ENCODE data around the gene ADCY5. TPM values are rescaled to one million over a fixed set of nuclear protein-coding genes. Genes with fewer than 3 reads are reported as not detected.

ADCY5 gene
- total and polyA plus RNA-seq, 2 experiments from 2014 or later, result 3.1 to 4.7 TPM

DNA sequence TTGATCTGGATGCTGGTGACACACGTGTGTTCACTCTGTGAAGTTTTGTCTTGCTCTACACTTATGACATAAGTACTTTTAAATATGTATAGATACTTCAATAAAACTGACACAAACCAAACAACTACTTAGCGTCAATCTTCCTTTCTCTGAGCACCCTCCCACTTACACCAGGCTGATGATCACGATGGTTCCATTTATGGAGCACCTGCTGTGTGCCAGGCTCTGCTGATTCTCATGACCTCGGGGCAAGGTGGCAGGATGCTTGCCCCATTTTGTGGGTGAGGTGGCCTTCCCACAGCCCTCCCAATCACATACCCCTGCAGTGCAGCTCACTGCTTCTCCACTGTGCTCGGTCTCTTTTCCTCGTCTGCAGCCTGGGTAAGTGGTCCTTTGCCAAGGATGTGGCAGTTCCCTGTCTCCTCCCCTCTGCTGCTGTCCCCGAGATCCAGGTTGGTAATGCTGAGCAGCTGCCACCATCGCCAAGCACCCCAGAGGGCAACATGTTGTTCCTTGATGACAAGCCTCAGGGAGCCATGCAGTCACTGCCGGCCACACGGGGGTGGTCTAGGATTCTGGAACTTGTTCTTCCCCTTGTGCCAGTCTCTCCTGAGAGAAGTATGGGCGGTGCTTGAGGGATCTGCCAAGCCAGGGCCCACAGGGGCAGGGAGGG is 20.6 kb upstream of the ADCY5 start:
- Histone ChIP-seq H2AFZ (no peak overlapping the region), H3K36me3 (replicated peaks; ENCODE audit: insufficient read depth, low read depth) (no peaks in the 10 kb centered on the region), H3K9me3 (ENCODE audit: low read depth) (no peaks in the 10 kb centered on the region), H3K27ac (no peak overlapping the region), H3K27me3 (peaks cover 1% of the 10 kb centered on the region), H3K4me1 (ENCODE audit: insufficient read depth) (no peaks in the 10 kb centered on the region), H3K4me2 (no peak overlapping the region), H3K4me3 (no peak overlapping the region), H3K9me2 (replicated peaks; ENCODE audit: insufficient read depth) (no peaks in the 10 kb centered on the region), H4K20me1 (ENCODE audit: insufficient read depth, poor library complexity, severe bottlenecking) (no peaks in the 10 kb centered on the region), H3K79me2 (no peaks in the 10 kb centered on the region)
- TF ChIP-seq EZH2 (IDR thresholded peaks at IDR 0.05; ENCODE audit: borderline replicate concordance) (no peak), EZH2phosphoT487 (IDR thresholded peaks at IDR 0.05; ENCODE audit: low read depth, severe bottlenecking, unreplicated experiment) (no peak)
- TF ChIP-seq, protein P1, sequence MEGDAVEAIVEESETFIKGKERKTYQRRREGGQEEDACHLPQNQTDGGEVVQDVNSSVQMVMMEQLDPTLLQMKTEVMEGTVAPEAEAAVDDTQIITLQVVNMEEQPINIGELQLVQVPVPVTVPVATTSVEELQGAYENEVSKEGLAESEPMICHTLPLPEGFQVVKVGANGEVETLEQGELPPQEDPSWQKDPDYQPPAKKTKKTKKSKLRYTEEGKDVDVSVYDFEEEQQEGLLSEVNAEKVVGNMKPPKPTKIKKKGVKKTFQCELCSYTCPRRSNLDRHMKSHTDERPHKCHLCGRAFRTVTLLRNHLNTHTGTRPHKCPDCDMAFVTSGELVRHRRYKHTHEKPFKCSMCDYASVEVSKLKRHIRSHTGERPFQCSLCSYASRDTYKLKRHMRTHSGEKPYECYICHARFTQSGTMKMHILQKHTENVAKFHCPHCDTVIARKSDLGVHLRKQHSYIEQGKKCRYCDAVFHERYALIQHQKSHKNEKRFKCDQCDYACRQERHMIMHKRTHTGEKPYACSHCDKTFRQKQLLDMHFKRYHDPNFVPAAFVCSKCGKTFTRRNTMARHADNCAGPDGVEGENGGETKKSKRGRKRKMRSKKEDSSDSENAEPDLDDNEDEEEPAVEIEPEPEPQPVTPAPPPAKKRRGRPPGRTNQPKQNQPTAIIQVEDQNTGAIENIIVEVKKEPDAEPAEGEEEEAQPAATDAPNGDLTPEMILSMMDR (IDR thresholded peaks at IDR 0.05; ENCODE audit: poor library complexity), result no peak
- no peak for DNase-seq (ENCODE audit: low spot score)
- 82% methylated on average over 11 of the region's 11 CpGs for WGBS (ENCODE audit: low lambda C conversion rate, missing lambda C conversion rate)

DNA sequence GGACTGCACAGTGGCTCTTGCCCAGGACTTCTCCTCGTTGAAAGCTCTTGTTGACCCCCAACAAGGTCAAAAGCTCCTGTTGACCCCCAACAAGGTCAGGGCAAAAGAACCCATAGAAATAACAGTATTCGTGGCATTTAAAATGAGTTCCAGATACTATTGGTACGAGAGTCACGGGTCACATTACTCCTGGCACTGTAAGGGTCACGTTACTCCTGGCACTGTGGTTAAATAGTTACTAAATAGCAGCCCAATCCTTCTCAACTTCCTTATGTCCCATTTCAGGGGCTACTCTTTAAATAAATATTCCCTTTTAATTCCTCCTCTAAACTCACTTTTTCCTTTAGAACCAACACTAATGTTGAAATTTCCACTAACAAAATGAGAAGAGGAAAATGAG is 18.2 kb upstream of the ADCY5 start:
- TF ChIP-seq, protein P1 (IDR thresholded peaks at IDR 0.05; ENCODE audit: poor library complexity), result no peak
- TF ChIP-seq EZH2 (IDR thresholded peaks at IDR 0.05; ENCODE audit: borderline replicate concordance) (no peak), EZH2phosphoT487 (IDR thresholded peaks at IDR 0.05; ENCODE audit: low read depth, severe bottlenecking, unreplicated experiment) (no peak)
- DNase-seq (ENCODE audit: low spot score), result no peak
- H3K36me3 ChIP-seq (replicated peaks; ENCODE audit: insufficient read depth, low read depth), result no peaks in the 10 kb centered on the region
- H3K9me2 ChIP-seq (replicated peaks; ENCODE audit: insufficient read depth), result no peaks in the 10 kb centered on the region
- peaks cover 11% of the 10 kb centered on the region for H3K27me3 ChIP-seq
- no peak overlapping the region for H2AFZ ChIP-seq
- no peaks in the 10 kb centered on the region for H3K9me3 ChIP-seq (ENCODE audit: low read depth)
- no peaks in the 10 kb centered on the region for H3K79me2 ChIP-seq
- 75% methylated on average over 5 of the region's 5 CpGs for WGBS (ENCODE audit: low lambda C conversion rate, missing lambda C conversion rate)
- H3K4me2 ChIP-seq, result no peak overlapping the region
- H3K4me3 ChIP-seq, result no peak overlapping the region
- no peak overlapping the region for H3K27ac ChIP-seq
- no peaks in the 10 kb centered on the region for H4K20me1 ChIP-seq (ENCODE audit: insufficient read depth, poor library complexity, severe bottlenecking)
- H3K4me1 ChIP-seq (ENCODE audit: insufficient read depth), result no peaks in the 10 kb centered on the region

DNA sequence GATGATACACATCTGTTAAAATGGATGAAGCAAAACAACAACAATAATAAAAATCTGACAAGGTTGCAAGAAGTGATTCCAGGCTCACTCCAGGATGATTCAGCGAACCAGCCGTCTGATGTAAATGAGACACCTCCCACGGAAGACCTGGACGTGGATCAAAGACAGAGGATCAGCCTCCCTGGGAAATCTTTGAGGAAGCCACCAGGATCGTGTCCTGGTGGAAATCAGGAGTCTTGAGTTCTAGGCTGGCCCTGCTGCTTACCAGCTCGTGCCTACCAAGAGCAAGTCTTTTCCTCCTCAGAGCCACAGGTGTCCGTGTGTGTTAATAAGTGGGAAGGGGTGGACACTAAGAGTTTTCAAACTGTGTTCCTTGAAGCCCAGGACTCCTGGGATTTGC is 15.3 kb upstream of the ADCY5 start:
- Histone ChIP-seq H3K36me3 (replicated peaks; ENCODE audit: insufficient read depth, low read depth) (no peaks in the 10 kb centered on the region), H2AFZ (no peak overlapping the region), H3K9me2 (replicated peaks; ENCODE audit: insufficient read depth) (no peaks in the 10 kb centered on the region), H3K4me1 (ENCODE audit: insufficient read depth) (no peaks in the 10 kb centered on the region), H3K27ac (no peak overlapping the region), H3K79me2 (no peaks in the 10 kb centered on the region), H3K4me2 (no peak overlapping the region), H4K20me1 (ENCODE audit: insufficient read depth, poor library complexity, severe bottlenecking) (no peaks in the 10 kb centered on the region), H3K4me3 (no peak overlapping the region), H3K27me3 (peaks cover 11% of the 10 kb centered on the region), H3K9me3 (ENCODE audit: low read depth) (no peaks in the 10 kb centered on the region)
- DNase-seq (ENCODE audit: low spot score), result no peak
- 77% methylated on average over 7 of the region's 7 CpGs for WGBS (ENCODE audit: low lambda C conversion rate, missing lambda C conversion rate)
- TF ChIP-seq, protein P1 (IDR thresholded peaks at IDR 0.05; ENCODE audit: poor library complexity), result no peak
- TF ChIP-seq EZH2 (IDR thresholded peaks at IDR 0.05; ENCODE audit: borderline replicate concordance), result no peak
- TF ChIP-seq EZH2phosphoT487 (IDR thresholded peaks at IDR 0.05; ENCODE audit: low read depth, severe bottlenecking, unreplicated experiment), result no peak
